NCI-H2171 treated with DMSO at 0.1 percent for 48 hours (cell line): Measurements from ENCODE around the gene DIP2C.
"Not testable (repeated sequence)": the region's sequence is repeated elsewhere in the genome, so short reads cannot be mapped to it uniquely, and the experiment has no call there.

ENCODE experiments used
- DNase-seq: peaks from one replicate; lab custom pipeline; 2025; lab: John Stamatoyannopoulos, UW

Gene DIP2C

GRCh38 chr10:697097-697875, 7.8 kb upstream of the DIP2C start:
- DNase-seq = no peak

GRCh38 chr10:695396-695795, 5.9 kb upstream of the DIP2C start:
- DNase-seq = no peak

GRCh38 chr10:693506-693905, 4.0 kb upstream of the DIP2C start:
- DNase-seq = no peak

- no peak for DNase-seq
These were observed 3.3 kb upstream of the DIP2C start for GRCh38 chr10:692682-693351.

- no peak for DNase-seq
These were observed 1.7 kb upstream of the DIP2C start for GRCh38 chr10:691216-691615.

- no peak for DNase-seq
These were observed 1.1 kb upstream of the DIP2C start for GRCh38 chr10:690372-691161.

- DNase-seq = no peak
These were observed 382 bp downstream of the DIP2C start for GRCh38 chr10:689121-689451.

- peak; percentile 6 for DNase-seq
These were observed 952 bp downstream of the DIP2C start for GRCh38 chr10:688312-689120.

GRCh38 chr10:687583-688311, 1.7 kb downstream of the DIP2C start:
- no peak for DNase-seq

GRCh38 chr10:686155-686931, 3.1 kb downstream of the DIP2C start:
- DNase-seq = no peak

- DNase-seq = no peak
These were observed 3.9 kb downstream of the DIP2C start for GRCh38 chr10:685613-686012.

- DNase-seq = no peak
These were observed 5.9 kb downstream of the DIP2C start for GRCh38 chr10:683448-684071.

GRCh38 chr10:682931-683447, 6.5 kb downstream of the DIP2C start:
- no peak for DNase-seq

GRCh38 chr10:681670-682318, 7.7 kb downstream of the DIP2C start:
- DNase-seq = no peak

GRCh38 chr10:680745-681144, 8.7 kb downstream of the DIP2C start:
- no peak for DNase-seq

- no peak for DNase-seq
These were observed 9.3 kb downstream of the DIP2C start for GRCh38 chr10:680146-680545.

GRCh38 chr10:679556-679955, 9.9 kb downstream of the DIP2C start:
- no peak for DNase-seq

- DNase-seq = not testable (repeated sequence)
These were observed 10.8 kb downstream of the DIP2C start for GRCh38 chr10:678662-679005.
